Measurements from ENCODE around the gene DLG2.

DNA sequence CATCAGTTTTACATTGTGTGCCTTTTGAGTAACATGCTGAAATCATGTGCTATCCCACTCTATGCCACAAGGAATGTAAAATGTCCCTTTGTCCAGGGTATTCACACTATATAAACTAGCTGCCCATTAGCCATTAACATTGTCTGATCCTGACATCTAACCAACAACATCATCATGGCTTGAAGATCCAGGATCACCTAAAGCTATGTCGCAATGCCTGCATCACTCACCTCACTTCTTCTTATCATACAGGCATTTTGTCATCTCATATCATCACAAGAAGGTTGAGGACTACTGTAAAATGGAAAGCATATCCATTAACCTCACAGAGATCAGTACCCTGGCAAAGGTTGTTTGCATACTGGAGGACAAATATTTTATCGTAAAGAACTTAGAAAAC is 742.3 kb downstream of the DLG2 start:
- TF ChIP-seq POLR2A (IDR thresholded peaks at IDR 0.05) (no peak), EP300 (IDR thresholded peaks at IDR 0.05) (no peak)
- TF ChIP-seq, protein P1, sequence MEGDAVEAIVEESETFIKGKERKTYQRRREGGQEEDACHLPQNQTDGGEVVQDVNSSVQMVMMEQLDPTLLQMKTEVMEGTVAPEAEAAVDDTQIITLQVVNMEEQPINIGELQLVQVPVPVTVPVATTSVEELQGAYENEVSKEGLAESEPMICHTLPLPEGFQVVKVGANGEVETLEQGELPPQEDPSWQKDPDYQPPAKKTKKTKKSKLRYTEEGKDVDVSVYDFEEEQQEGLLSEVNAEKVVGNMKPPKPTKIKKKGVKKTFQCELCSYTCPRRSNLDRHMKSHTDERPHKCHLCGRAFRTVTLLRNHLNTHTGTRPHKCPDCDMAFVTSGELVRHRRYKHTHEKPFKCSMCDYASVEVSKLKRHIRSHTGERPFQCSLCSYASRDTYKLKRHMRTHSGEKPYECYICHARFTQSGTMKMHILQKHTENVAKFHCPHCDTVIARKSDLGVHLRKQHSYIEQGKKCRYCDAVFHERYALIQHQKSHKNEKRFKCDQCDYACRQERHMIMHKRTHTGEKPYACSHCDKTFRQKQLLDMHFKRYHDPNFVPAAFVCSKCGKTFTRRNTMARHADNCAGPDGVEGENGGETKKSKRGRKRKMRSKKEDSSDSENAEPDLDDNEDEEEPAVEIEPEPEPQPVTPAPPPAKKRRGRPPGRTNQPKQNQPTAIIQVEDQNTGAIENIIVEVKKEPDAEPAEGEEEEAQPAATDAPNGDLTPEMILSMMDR (IDR thresholded peaks at IDR 0.05): no peak

Measured in ovary (tissue), 3 donors.